Activated T-cell treated with anti-CD3 and anti-CD28 coated beads, Interleukin-2, amount 50 U/mL, for 48 hours (primary cell): Measurements from ENCODE around the gene CSNK2A2.

Experiments
- DNase-seq, 2 experiments: peaks; one replicate each; pipeline ENCODE4 v3.0.0-alpha.2; 2020

CSNK2A2 gene

GRCh38 chr16:58109330-58109729 is 88.6 kb downstream of the CSNK2A2 start:
- no peak for DNase-seq
